ENCODE results near the gene ALKAL2. TPM values are rescaled to one million over a fixed set of nuclear protein-coding genes. Genes with fewer than 3 reads are reported as not detected.

ALKAL2 gene
- total and polyA plus RNA-seq, 8 donors, result 3.1 to 20.5 (median 8.8) TPM

GRCh38 chr2:323035-323434 is 35.1 kb upstream of the ALKAL2 start:
- Histone ChIP-seq H3K27me3 (no peaks in the 10 kb centered on the region), H3K9me3 (peaks cover 0 to 9% of the 10 kb centered on the region in 2 donors), H3K4me3 (no peak overlapping the region), H3K4me1 (no peaks in the 10 kb centered on the region), H3K36me3 (no peaks in the 10 kb centered on the region), H3K27ac (no peak overlapping the region)
- ATAC-seq (no peak), DNase-seq (no peak)
- TF ChIP-seq CTCF (IDR thresholded peaks at IDR 0.05), result no peak
- intact Hi-C loops (cut with DNase I), result no loop called here

GRCh38 chr2:322326-322725 is 34.4 kb upstream of the ALKAL2 start:
- Histone ChIP-seq H3K4me1 (no peaks in the 10 kb centered on the region), H3K27ac (no peak overlapping the region), H3K4me3 (no peak overlapping the region), H3K36me3 (no peaks in the 10 kb centered on the region), H3K9me3 (peaks cover 0 to 4% of the 10 kb centered on the region in 2 donors), H3K27me3 (no peaks in the 10 kb centered on the region)
- intact Hi-C loops (cut with DNase I), result no loop called here
- no peak for TF ChIP-seq CTCF (IDR thresholded peaks at IDR 0.05)
- ATAC-seq (no peak), DNase-seq (no peak)

- TF ChIP-seq CTCF (IDR thresholded peaks at IDR 0.05), result no peak
- H3K27ac ChIP-seq, result no peak overlapping the region
- no peak for DNase-seq
Observed at GRCh38 chr2:320561-320960, 32.7 kb upstream of the ALKAL2 start.

GRCh38 chr2:319059-319600 is 31.2 kb upstream of the ALKAL2 start:
- DNase-seq, result no peak
- Histone ChIP-seq H3K27me3 (peaks cover 0 to 4% of the 10 kb centered on the region in 2 donors), H3K4me1 (no peaks in the 10 kb centered on the region), H3K9me3 (no peaks in the 10 kb centered on the region), H3K4me3 (no peak overlapping the region), H3K36me3 (no peaks in the 10 kb centered on the region), H3K27ac (no peak overlapping the region)
- no peak for TF ChIP-seq CTCF (IDR thresholded peaks at IDR 0.05)
- intact Hi-C loops (cut with DNase I), result no loop called here
- no peak for ATAC-seq

More at GRCh38 chr2:320561-320960, 32.7 kb upstream of the ALKAL2 start:
- H3K4me1 ChIP-seq, result no peaks in the 10 kb centered on the region
- no peak for ATAC-seq
- H3K36me3 ChIP-seq, result no peaks in the 10 kb centered on the region
- H3K4me3 ChIP-seq, result no peak overlapping the region
- intact Hi-C loops (cut with DNase I), result no loop called here
- H3K9me3 ChIP-seq, result no peaks in the 10 kb centered on the region
- H3K27me3 ChIP-seq, result no peaks in the 10 kb centered on the region

- peaks cover 0 to 8% of the 10 kb centered on the region in 2 donors for H3K27me3 ChIP-seq
- no peaks in the 10 kb centered on the region for H3K9me3 ChIP-seq
- ATAC-seq (no peak), DNase-seq (no peak)
- no peaks in the 10 kb centered on the region for H3K36me3 ChIP-seq
- H3K27ac ChIP-seq, result no peak overlapping the region
- intact Hi-C loops (cut with DNase I), result no loop called here
- no peaks in the 10 kb centered on the region for H3K4me1 ChIP-seq
- TF ChIP-seq CTCF (IDR thresholded peaks at IDR 0.05), result no peak
- H3K4me3 ChIP-seq, result no peak overlapping the region
Observed at GRCh38 chr2:317501-318424, 29.9 kb upstream of the ALKAL2 start.
